Upper lobe of left lung (tissue), 6 donors: Measurements from ENCODE around the gene SZT2. TPM values are rescaled to one million over a fixed set of nuclear protein-coding genes. Genes with fewer than 3 reads are reported as not detected.
A peak's percentile ranks its signal among the peaks of the same experiment; 100 is the strongest.
"Not testable (repeated sequence)": the region's sequence is repeated elsewhere in the genome, so short reads cannot be mapped to it uniquely, and the experiment has no call there.

ENCODE experiments used
- ATAC-seq, 2 donors: fragments of 200-7000 bp; cut with Tn5 transposase; one replicate each; pipeline ENCODE4 v1.9.1; 2022; ENCODE audit warnings: mild to moderate bottlenecking in 2 of 2, moderate library complexity in 2 of 2; ENCODE audit not compliant: low FRiP score in 2 of 2
- DNase-seq, 2 donors: peaks; one replicate each; pipeline ENCODE4 v3.0.0-alpha.2; 2019 to 2020
- H3K27ac ChIP-seq, 4 donors: fragments of 200-600 bp; sonication (generic); one replicate each; pipeline ENCODE4 v1.5.1; 2016 to 2019
- H3K27me3 ChIP-seq, 4 donors: fragments of 200-600 bp; sonication (generic); one replicate each; pipeline ENCODE4 v1.5.1; 2017 to 2019
- H3K36me3 ChIP-seq, 4 donors: fragments of 200-600 bp; sonication (generic); one replicate each; pipeline ENCODE4 v1.5.1; 2016 to 2019
- H3K4me1 ChIP-seq, 4 donors: fragments of 200-600 bp; sonication (generic); one replicate each; pipeline ENCODE4 v1.5.1; 2018 to 2019
- H3K4me3 ChIP-seq, 4 donors: fragments of 200-600 bp; sonication (generic); one replicate each; pipeline ENCODE4 v1.5.1; 2017 to 2019; ENCODE audit warnings: mild to moderate bottlenecking in 2 of 4, moderate library complexity in 1 of 4
- H3K9me3 ChIP-seq, 4 donors: fragments of 200-600 bp; sonication (generic); one replicate each; pipeline ENCODE4 v1.5.1; 2018 to 2019
- CTCF ChIP-seq, 6 experiments: fragments of 450-650 bp in 4 of 6; fragments of 200-600 bp in 2 of 6; sonication (generic) in 2 of 6; IDR thresholded peaks; one replicate each; pipeline ENCODE4 v1.5.1; 2016 to 2019; ENCODE audit warnings: antibody characterized with exemption in 6 of 6
- EP300 ChIP-seq, 4 donors: sonication (generic); formaldehyde crosslinking; IDR thresholded peaks; one replicate each; pipeline ENCODE4 v1.5.1; 2017; ENCODE audit warnings: antibody characterized with exemption in 4 of 4, control low read depth in 2 of 4
- POLR2A ChIP-seq, 4 donors: fragments of 450-650 bp; IDR thresholded peaks; one replicate each; pipeline ENCODE4 v1.5.1; 2016 to 2017; ENCODE audit warnings: antibody characterized with exemption in 4 of 4, mild to moderate bottlenecking in 2 of 4
- POLR2AphosphoS5 ChIP-seq, 2 donors: sonication (generic); formaldehyde crosslinking; IDR thresholded peaks; one replicate each; pipeline ENCODE4 v1.5.1; 2017; ENCODE audit warnings: antibody characterized with exemption in 2 of 2
- WGBS, 2 donors: methylation state at CpG; one replicate each; pipeline ENCODE4 v1.1.5; 2017 to 2018; 5-methylcytosine and 5-hydroxymethylcytosine counted together
- total RNA-seq, 6 donors: library from RNA; depleted of rRNA in 4 of 6; stranded (reverse); fragments of >200 nt in 4 of 6; gene quantifications; one replicate each; pipeline versions ENCODE4 v1.1.0 to v1.2.1, GENCODE V29; 2016 to 2021
- donor health status: DM: no; HTN: no; CAD: no; lungs with moderate emphysema.
- donor health status: DM: no; HTN: yes; CAD: no; lungs with severe emphysema.

Gene SZT2
- total RNA-seq, 6 donors from 2014 or later, result 33.3 to 184 (median 57.0) TPM

- Histone ChIP-seq H3K9me3 (no peaks in the 10 kb centered on the region), H3K36me3 (peaks cover 16 to 80% (median 53%) of the 10 kb centered on the region in 4 donors), H3K27me3 (no peaks in the 10 kb centered on the region), H3K4me3 (no peak overlapping the region), H3K4me1 (peaks cover 0 to 7% (median 2%) of the 10 kb centered on the region in 4 donors), H3K27ac (no peak overlapping the region)
- TF ChIP-seq POLR2A (IDR thresholded peaks at IDR 0.05) (no peak), EP300 (IDR thresholded peaks at IDR 0.05) (no peak), CTCF (IDR thresholded peaks at IDR 0.05) (no peak), POLR2AphosphoS5 (IDR thresholded peaks at IDR 0.05) (no peak)
- 97 to 98% methylated on average over 2 of the region's 2 CpGs for WGBS, 2 donors
- DNase-seq (no peak), ATAC-seq (no peak)
Observed at GRCh38 chr1:43405876-43406234, 16.2 kb downstream of the SZT2 start.

GRCh38 chr1:43410571-43410970 is 20.9 kb downstream of the SZT2 start:
- Histone ChIP-seq H3K9me3 (no peaks in the 10 kb centered on the region), H3K36me3 (peaks cover 14 to 57% (median 38%) of the 10 kb centered on the region in 4 donors), H3K4me1 (peaks cover 0 to 8% (median 3%) of the 10 kb centered on the region in 4 donors), H3K4me3 (no peak overlapping the region), H3K27me3 (no peaks in the 10 kb centered on the region), H3K27ac (no peak overlapping the region)
- WGBS, 2 donors, result 88 to 98% methylated on average over 3 of the region's 3 CpGs
- DNase-seq (no peak), ATAC-seq (no peak)
- TF ChIP-seq EP300 (IDR thresholded peaks at IDR 0.05) (no peak), POLR2A (IDR thresholded peaks at IDR 0.05) (no peak), CTCF (IDR thresholded peaks at IDR 0.05) (no peak), POLR2AphosphoS5 (IDR thresholded peaks at IDR 0.05) (no peak)

GRCh38 chr1:43413426-43413825 is 23.7 kb downstream of the SZT2 start:
- H3K4me3 ChIP-seq, H3K27me3 ChIP-seq, DNase-seq, ATAC-seq, H3K27ac ChIP-seq, H3K9me3 ChIP-seq: not testable (repeated sequence)
- peaks cover 6 to 56% (median 42%) of the 10 kb centered on the region in 4 donors for H3K36me3 ChIP-seq
- H3K4me1 ChIP-seq, result peaks cover 0 to 14% (median 8%) of the 10 kb centered on the region in 4 donors
- WGBS, 2 donors, result 93 to 95% methylated on average over 1 of the region's 1 CpG

GRCh38 chr1:43414634-43415223 is 25.0 kb downstream of the SZT2 start:
- H3K36me3 ChIP-seq, result peaks cover 15 to 56% (median 50%) of the 10 kb centered on the region in 4 donors
- no peaks in the 10 kb centered on the region for H3K9me3 ChIP-seq
- peaks cover 0 to 14% (median 8%) of the 10 kb centered on the region in 4 donors for H3K4me1 ChIP-seq
- 71 to 79% methylated on average over 5 of the region's 5 CpGs for WGBS, 2 donors
- H3K27ac ChIP-seq, result peak overlapping the region in 2 of 4 donors; percentile 5 to 82
- no peaks in the 10 kb centered on the region for H3K27me3 ChIP-seq
- no peak overlapping the region for H3K4me3 ChIP-seq
- peak; percentile 81 to 85 for ATAC-seq
- peak in 1 of 2 donors; percentile 46 for DNase-seq
- TF ChIP-seq CTCF (IDR thresholded peaks at IDR 0.05) (peak in 5 of 6 experiments; percentile 45 to 74 (median 72)), POLR2AphosphoS5 (IDR thresholded peaks at IDR 0.05) (no peak)

GRCh38 chr1:43415901-43416300 is 26.2 kb downstream of the SZT2 start:
- peak overlapping the region in 2 of 4 donors; percentile 59 to 82 for H3K27ac ChIP-seq
- no peak for ATAC-seq
- 73 to 75% methylated on average over 5 of the region's 5 CpGs for WGBS, 2 donors

More at GRCh38 chr1:43415901-43416300, 26.2 kb downstream of the SZT2 start:
- Histone ChIP-seq H3K4me1 (peaks cover 0 to 14% (median 8%) of the 10 kb centered on the region in 4 donors), H3K36me3 (peaks cover 25 to 59% (median 58%) of the 10 kb centered on the region in 4 donors), H3K4me3 (no peak overlapping the region), H3K27me3 (no peaks in the 10 kb centered on the region), H3K9me3 (no peaks in the 10 kb centered on the region)
- TF ChIP-seq POLR2AphosphoS5 (IDR thresholded peaks at IDR 0.05) (no peak), POLR2A (IDR thresholded peaks at IDR 0.05) (no peak), CTCF (IDR thresholded peaks at IDR 0.05) (no peak), EP300 (IDR thresholded peaks at IDR 0.05) (no peak)
- peak in 1 of 2 donors; percentile 12 for DNase-seq
